Esophagus muscularis mucosa (tissue), 4 donors: ENCODE results near the gene NPTX1.

ENCODE experiments used
- EP300 ChIP-seq: sonication (generic); formaldehyde crosslinking; IDR thresholded peaks from one replicate; pipeline ENCODE4 v1.6.1; 2017; ENCODE audit warnings: antibody characterized with exemption
- POLR2A ChIP-seq: fragments of 450-650 bp; IDR thresholded peaks from one replicate; pipeline ENCODE4 v1.6.1; 2017; ENCODE audit warnings: antibody characterized with exemption, moderate library complexity, mild to moderate bottlenecking, low read depth
- TF ChIP-seq, protein P1 (sequence below), 3 experiments: fragments of 200-600 bp in 2 of 3; fragments of 450-650 bp in 1 of 3; sonication (generic) in 2 of 3; IDR thresholded peaks; one replicate each; pipeline ENCODE4 v1.5.1; 2017 to 2019; ENCODE audit warnings: antibody characterized with exemption in 3 of 3, mild to moderate bottlenecking in 2 of 3, moderate library complexity in 1 of 3

DNA sequence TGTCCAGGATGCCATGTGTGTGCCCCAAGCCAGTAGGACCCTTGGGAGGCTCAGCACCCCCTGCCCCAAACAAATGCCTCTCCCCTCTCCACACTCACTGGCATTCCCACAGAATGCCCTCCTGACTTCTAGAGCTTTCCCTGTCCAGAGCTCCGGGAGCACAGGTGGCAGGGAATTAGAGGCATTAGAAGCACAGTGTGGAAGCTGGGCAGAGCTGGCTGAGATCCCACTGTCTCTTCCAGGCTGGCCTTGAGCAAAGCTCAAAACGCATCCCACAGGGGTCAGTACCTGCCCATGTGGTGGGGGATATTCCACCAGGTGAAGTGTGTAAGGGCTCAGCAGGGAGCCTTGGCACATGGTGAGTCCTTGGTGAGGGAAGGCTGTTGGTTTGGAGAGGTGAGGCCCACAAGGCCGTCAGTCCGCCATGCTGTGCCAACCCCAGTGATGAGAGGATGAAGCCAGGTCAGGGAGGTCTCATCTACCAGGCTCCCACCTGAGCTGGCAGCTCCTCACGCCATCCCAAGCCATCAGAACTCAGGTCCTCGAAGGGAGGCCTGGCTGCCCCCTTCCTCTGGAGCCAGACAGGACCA, 43.4 kb downstream of the NPTX1 start:
- TF ChIP-seq, protein P1, sequence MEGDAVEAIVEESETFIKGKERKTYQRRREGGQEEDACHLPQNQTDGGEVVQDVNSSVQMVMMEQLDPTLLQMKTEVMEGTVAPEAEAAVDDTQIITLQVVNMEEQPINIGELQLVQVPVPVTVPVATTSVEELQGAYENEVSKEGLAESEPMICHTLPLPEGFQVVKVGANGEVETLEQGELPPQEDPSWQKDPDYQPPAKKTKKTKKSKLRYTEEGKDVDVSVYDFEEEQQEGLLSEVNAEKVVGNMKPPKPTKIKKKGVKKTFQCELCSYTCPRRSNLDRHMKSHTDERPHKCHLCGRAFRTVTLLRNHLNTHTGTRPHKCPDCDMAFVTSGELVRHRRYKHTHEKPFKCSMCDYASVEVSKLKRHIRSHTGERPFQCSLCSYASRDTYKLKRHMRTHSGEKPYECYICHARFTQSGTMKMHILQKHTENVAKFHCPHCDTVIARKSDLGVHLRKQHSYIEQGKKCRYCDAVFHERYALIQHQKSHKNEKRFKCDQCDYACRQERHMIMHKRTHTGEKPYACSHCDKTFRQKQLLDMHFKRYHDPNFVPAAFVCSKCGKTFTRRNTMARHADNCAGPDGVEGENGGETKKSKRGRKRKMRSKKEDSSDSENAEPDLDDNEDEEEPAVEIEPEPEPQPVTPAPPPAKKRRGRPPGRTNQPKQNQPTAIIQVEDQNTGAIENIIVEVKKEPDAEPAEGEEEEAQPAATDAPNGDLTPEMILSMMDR (IDR thresholded peaks at IDR 0.05), result no peak
- TF ChIP-seq POLR2A (no peak), EP300 (no peak)
